Measurements from ENCODE around the gene ZNF593OS. TPM values are rescaled to one million over a fixed set of nuclear protein-coding genes. Genes with fewer than 3 reads are reported as not detected.
A peak's percentile ranks its signal among the peaks of the same experiment; 100 is the strongest.

The ZNF593OS gene
- total and polyA plus RNA-seq, 7 experiments from 2014 or later: 0.97 TPM; not detected in 6

- ATAC-seq: no peak
- peaks cover 0 to 9% (median 0%) of the 10 kb centered on the region in 5 donors for H3K27me3 Mint-ChIP-seq
- no peak overlapping the region for H3K4me3 ChIP-seq (ENCODE audit: low read length)
- no peak overlapping the region for H3K27ac ChIP-seq (ENCODE audit: low read depth, low read length)
- peaks cover 0 to 2% (median 0%) of the 10 kb centered on the region in 5 donors for H3K36me3 Mint-ChIP-seq
- no peaks in the 10 kb centered on the region for H3K9me3 ChIP-seq (ENCODE audit: control insufficient read depth in 2 of 3, low read length in 3 of 3)
- DNase-seq: no peak
- POLR2A ChIA-PET: interaction anchor here (0.7 kb wide), 1 partner anchor 1490 kb away, joined by 4 read pairs; no protein-coding TSS in a partner anchor
- H3K4me3 Mint-ChIP-seq: no peak overlapping the region
- H3K4me1 Mint-ChIP-seq: peaks cover 14 to 42% (median 34%) of the 10 kb centered on the region in 7 donors
- H3K36me3 ChIP-seq (ENCODE audit: control insufficient read depth in 2 of 3, insufficient read depth in 3 of 3, low read length in 3 of 3): no peaks in the 10 kb centered on the region
- peaks cover 0 to 2% (median 0%) of the 10 kb centered on the region in 11 donors for H3K9me3 Mint-ChIP-seq
- H3K27ac Mint-ChIP-seq: no peak overlapping the region
- CTCF ChIA-PET: no interaction called here
- peaks cover 0 to 10% of the 10 kb centered on the region in 2 donors for H3K4me1 ChIP-seq (ENCODE audit: control insufficient read depth in 2 of 2, insufficient read depth in 2 of 2, low read length in 2 of 2)
- no peaks in the 10 kb centered on the region for H3K27me3 ChIP-seq (ENCODE audit: control insufficient read depth in 2 of 2, insufficient read depth in 2 of 2, low read length in 2 of 2)
- intact Hi-C loops (cut with micrococcal nuclease): no loop called here
Observed at GRCh38 chr1:26195805-26196204, 24.2 kb upstream of the ZNF593OS start.

- H3K9me3 ChIP-seq (ENCODE audit: control insufficient read depth in 2 of 3, low read length in 3 of 3): no peaks in the 10 kb centered on the region
- Mint-ChIP-seq H3K27me3 (peaks cover 0 to 6% (median 0%) of the 10 kb centered on the region in 5 donors), H3K9me3 (peaks cover 0 to 2% (median 0%) of the 10 kb centered on the region in 11 donors), H3K4me3 (peak overlapping the region in 5 of 10 donors; percentile 9 to 77 (median 65)), H3K36me3 (peaks cover 0 to 2% (median 0%) of the 10 kb centered on the region in 5 donors), H3K4me1 (peaks cover 8 to 37% (median 23%) of the 10 kb centered on the region in 7 donors), H3K27ac (peak overlapping the region in 7 of 9 donors; percentile 11 to 77 (median 51))
- no peak overlapping the region for H3K27ac ChIP-seq (ENCODE audit: low read depth, low read length)
- DNase-seq (peak in 1 of 9 donors; percentile 19), ATAC-seq (no peak)
- ChIA-PET CTCF (no interaction called here), POLR2A (interaction anchor here (0.6 kb wide), 1 partner anchor 700 kb away, joined by 6 read pairs; no protein-coding TSS in a partner anchor)
- intact Hi-C loops (cut with micrococcal nuclease): loop anchor here in 1 of 2 donors (5.0 kb wide), 1 partner anchor 41 kb away; the partner anchor contains the start of gene CEP85
- H3K27me3 ChIP-seq (ENCODE audit: control insufficient read depth in 2 of 2, insufficient read depth in 2 of 2, low read length in 2 of 2): no peaks in the 10 kb centered on the region
- H3K4me1 ChIP-seq (ENCODE audit: control insufficient read depth in 2 of 2, insufficient read depth in 2 of 2, low read length in 2 of 2): peaks cover 0 to 8% of the 10 kb centered on the region in 2 donors
- H3K36me3 ChIP-seq (ENCODE audit: control insufficient read depth in 2 of 3, insufficient read depth in 3 of 3, low read length in 3 of 3): no peaks in the 10 kb centered on the region
- H3K4me3 ChIP-seq (ENCODE audit: low read length): no peak overlapping the region
Observed at GRCh38 chr1:26191739-26192138, 20.1 kb upstream of the ZNF593OS start.

- H3K27ac Mint-ChIP-seq: peak within 1 kb of the TSS in 6 of 9 donors; percentile 11 to 78 (median 60)
- H3K27me3 ChIP-seq (ENCODE audit: control insufficient read depth in 2 of 2, insufficient read depth in 2 of 2, low read length in 2 of 2): no peaks in the 10 kb centered on the region
- H3K4me3 Mint-ChIP-seq: peak within 1 kb of the TSS in 3 of 10 donors; percentile 4 to 77 (median 65)
- H3K4me1 Mint-ChIP-seq: peaks cover 8 to 37% (median 23%) of the 10 kb centered on the region in 7 donors
- intact Hi-C loops (cut with micrococcal nuclease): loop anchor here (1.0 to 5.0 kb wide), 2 partner anchors 42 to 44 kb away; partner anchors contain the start of gene CEP85 (in 2 of the 2)
- H3K36me3 ChIP-seq (ENCODE audit: control insufficient read depth in 2 of 3, insufficient read depth in 3 of 3, low read length in 3 of 3): no peaks in the 10 kb centered on the region
- CTCF ChIA-PET: interaction anchor here (1.0 to 1.7 kb wide), 2 partner anchors 43 to 45 kb away, joined by 3 to 9 read pairs; partner anchors contain the start of gene CEP85
- DNase-seq (peak in 3 of 9 donors; percentile 19 to 27 (median 20)), ATAC-seq (no peak)
- H3K9me3 Mint-ChIP-seq: peaks cover 0 to 2% (median 0%) of the 10 kb centered on the region in 11 donors
- POLR2A ChIA-PET: no interaction called here
- peaks cover 0 to 8% of the 10 kb centered on the region in 2 donors for H3K4me1 ChIP-seq (ENCODE audit: control insufficient read depth in 2 of 2, insufficient read depth in 2 of 2, low read length in 2 of 2)
- H3K27ac ChIP-seq (ENCODE audit: low read depth, low read length): no peak within 1 kb of the TSS
- H3K27me3 Mint-ChIP-seq: peaks cover 0 to 4% (median 0%) of the 10 kb centered on the region in 5 donors
- no peaks in the 10 kb centered on the region for H3K9me3 ChIP-seq (ENCODE audit: control insufficient read depth in 2 of 3, low read length in 3 of 3)
- H3K36me3 Mint-ChIP-seq: peaks cover 0 to 2% (median 0%) of the 10 kb centered on the region in 5 donors
- H3K4me3 ChIP-seq (ENCODE audit: low read length): no peak within 1 kb of the TSS
Observed at GRCh38 chr1:26190373-26190987, 18.8 kb upstream of the ZNF593OS start, which contains the start of gene CATSPER4. TSS of gene CATSPER4 (plus strand) at chr1:26190602. CDS start at chr1:26190628, 26 bp downstream.

GRCh38 chr1:26189751-26190275, 18.2 kb upstream of the ZNF593OS start:
- peaks cover 6 to 37% (median 23%) of the 10 kb centered on the region in 7 donors for H3K4me1 Mint-ChIP-seq
- ATAC-seq: no peak
- Histone ChIP-seq H3K36me3 (ENCODE audit: control insufficient read depth in 2 of 3, insufficient read depth in 3 of 3, low read length in 3 of 3) (no peaks in the 10 kb centered on the region), H3K27ac (ENCODE audit: low read depth, low read length) (no peak overlapping the region), H3K27me3 (ENCODE audit: control insufficient read depth in 2 of 2, insufficient read depth in 2 of 2, low read length in 2 of 2) (no peaks in the 10 kb centered on the region), H3K9me3 (ENCODE audit: control insufficient read depth in 2 of 3, low read length in 3 of 3) (no peaks in the 10 kb centered on the region), H3K4me1 (ENCODE audit: control insufficient read depth in 2 of 2, insufficient read depth in 2 of 2, low read length in 2 of 2) (peaks cover 0 to 8% of the 10 kb centered on the region in 2 donors), H3K4me3 (ENCODE audit: low read length) (no peak overlapping the region)
- H3K4me3 Mint-ChIP-seq: no peak overlapping the region
- H3K27me3 Mint-ChIP-seq: peaks cover 0 to 2% (median 0%) of the 10 kb centered on the region in 5 donors
- ChIA-PET POLR2A (no interaction called here), CTCF (interaction anchor here (0.6 to 1.7 kb wide), 4 partner anchors 20 to 56 kb away, joined by 3 to 9 read pairs (median 4); partner anchors contain the start of genes CEP85 and ZNF593)
- peaks cover 0 to 2% (median 0%) of the 10 kb centered on the region in 5 donors for H3K36me3 Mint-ChIP-seq
- intact Hi-C loops (cut with micrococcal nuclease): loop anchor here (1.0 to 5.0 kb wide), 2 partner anchors 42 to 44 kb away; partner anchors contain the start of gene CEP85 (in 2 of the 2)
- H3K9me3 Mint-ChIP-seq: peaks cover 0 to 2% (median 0%) of the 10 kb centered on the region in 11 donors
- DNase-seq: no peak
- H3K27ac Mint-ChIP-seq: peak overlapping the region in 2 of 9 donors; percentile 38 to 78

- Mint-ChIP-seq H3K4me3 (no peak overlapping the region), H3K4me1 (peaks cover 6 to 34% (median 23%) of the 10 kb centered on the region in 7 donors), H3K27me3 (peaks cover 0 to 2% (median 0%) of the 10 kb centered on the region in 5 donors), H3K9me3 (peaks cover 0 to 2% (median 0%) of the 10 kb centered on the region in 11 donors), H3K27ac (peak overlapping the region in 2 of 9 donors; percentile 38 to 78), H3K36me3 (peaks cover 0 to 2% (median 0%) of the 10 kb centered on the region in 5 donors)
- POLR2A ChIA-PET: no interaction called here
- no peak for ATAC-seq
- intact Hi-C loops (cut with micrococcal nuclease): no loop called here
- Histone ChIP-seq H3K27ac (ENCODE audit: low read depth, low read length) (no peak overlapping the region), H3K4me1 (ENCODE audit: control insufficient read depth in 2 of 2, insufficient read depth in 2 of 2, low read length in 2 of 2) (peaks cover 0 to 8% of the 10 kb centered on the region in 2 donors), H3K27me3 (ENCODE audit: control insufficient read depth in 2 of 2, insufficient read depth in 2 of 2, low read length in 2 of 2) (no peaks in the 10 kb centered on the region), H3K36me3 (ENCODE audit: control insufficient read depth in 2 of 3, insufficient read depth in 3 of 3, low read length in 3 of 3) (no peaks in the 10 kb centered on the region), H3K9me3 (ENCODE audit: control insufficient read depth in 2 of 3, low read length in 3 of 3) (no peaks in the 10 kb centered on the region), H3K4me3 (ENCODE audit: low read length) (no peak overlapping the region)
- no peak for DNase-seq
- CTCF ChIA-PET: interaction anchor here (0.6 to 1.7 kb wide), 4 partner anchors 19 to 56 kb away, joined by 3 to 9 read pairs (median 4); partner anchors contain the start of genes CEP85 and ZNF593
Observed at GRCh38 chr1:26189331-26189730, 17.7 kb upstream of the ZNF593OS start.

- Histone ChIP-seq H3K4me3 (ENCODE audit: low read length) (no peak overlapping the region), H3K4me1 (ENCODE audit: control insufficient read depth in 2 of 2, insufficient read depth in 2 of 2, low read length in 2 of 2) (peaks cover 0 to 8% of the 10 kb centered on the region in 2 donors), H3K36me3 (ENCODE audit: control insufficient read depth in 2 of 3, insufficient read depth in 3 of 3, low read length in 3 of 3) (no peaks in the 10 kb centered on the region), H3K27ac (ENCODE audit: low read depth, low read length) (no peak overlapping the region), H3K9me3 (ENCODE audit: control insufficient read depth in 2 of 3, low read length in 3 of 3) (no peaks in the 10 kb centered on the region), H3K27me3 (ENCODE audit: control insufficient read depth in 2 of 2, insufficient read depth in 2 of 2, low read length in 2 of 2) (no peaks in the 10 kb centered on the region)
- Mint-ChIP-seq H3K27me3 (peaks cover 0 to 2% (median 0%) of the 10 kb centered on the region in 5 donors), H3K4me3 (no peak overlapping the region), H3K4me1 (peaks cover 6 to 28% (median 18%) of the 10 kb centered on the region in 7 donors), H3K9me3 (peaks cover 0 to 2% (median 0%) of the 10 kb centered on the region in 11 donors), H3K27ac (no peak overlapping the region), H3K36me3 (peaks cover 0 to 2% (median 0%) of the 10 kb centered on the region in 5 donors)
- DNase-seq (no peak), ATAC-seq (no peak)
- ChIA-PET CTCF (interaction anchor here (1.4 kb wide), 1 partner anchor 18 kb away, joined by 4 read pairs; the partner anchor contains the start of gene ZNF593), POLR2A (no interaction called here)
- intact Hi-C loops (cut with micrococcal nuclease): no loop called here
Observed at GRCh38 chr1:26188477-26188876, 16.8 kb upstream of the ZNF593OS start.

Measured in naive thymus-derived CD4-positive, alpha-beta T cell (primary cell).